GM12874 (cell line): Measurements from ENCODE around the gene TLE2.

ENCODE experiments used
- TF ChIP-seq, protein P1 (sequence below): IDR thresholded peaks from 2 replicates; pipeline ENCODE4 v1.5.1; 2011; ENCODE audit warnings: low read depth, mild to moderate bottlenecking, control low read depth, low read length, moderate library complexity; ENCODE audit not compliant: insufficient read depth

Gene TLE2

DNA sequence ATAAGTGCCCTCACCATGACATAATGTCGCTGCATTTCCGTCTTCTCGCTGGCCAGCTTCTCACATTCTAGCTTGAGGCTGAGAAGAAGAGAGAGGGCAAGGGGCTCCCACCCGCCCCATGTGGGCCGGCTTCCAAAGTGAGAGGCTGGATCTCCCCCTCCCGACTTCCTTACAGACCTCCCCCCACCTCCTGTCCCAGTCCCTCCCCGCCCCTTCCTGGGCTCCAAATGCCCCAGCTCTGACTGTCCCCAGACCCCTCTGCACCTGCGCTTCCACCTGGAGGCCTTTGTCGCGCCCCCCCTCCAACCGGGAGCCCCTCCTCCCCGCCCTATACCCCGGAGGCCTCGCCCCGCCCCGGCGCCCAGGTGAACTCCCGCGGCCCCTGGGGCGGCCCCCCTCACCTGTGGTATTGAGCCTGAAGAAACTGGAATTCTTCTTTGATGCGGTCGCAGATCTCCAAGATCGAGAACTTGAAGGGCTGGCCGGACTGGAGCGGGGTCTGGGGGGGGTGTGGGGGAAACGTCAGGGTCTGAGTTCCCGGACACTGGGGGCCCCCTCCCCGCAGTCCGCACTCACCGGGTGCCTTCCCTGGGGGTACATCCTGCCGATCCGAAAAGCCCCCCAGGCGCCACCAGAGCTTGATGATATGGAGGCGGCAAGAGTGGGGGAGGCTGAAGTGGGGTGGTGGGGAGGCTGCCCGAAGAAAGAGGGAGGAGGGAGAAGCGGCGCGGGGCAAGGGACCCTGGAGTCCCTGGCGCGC is 595 bp downstream of the TLE2 start:
- TF ChIP-seq, protein P1, sequence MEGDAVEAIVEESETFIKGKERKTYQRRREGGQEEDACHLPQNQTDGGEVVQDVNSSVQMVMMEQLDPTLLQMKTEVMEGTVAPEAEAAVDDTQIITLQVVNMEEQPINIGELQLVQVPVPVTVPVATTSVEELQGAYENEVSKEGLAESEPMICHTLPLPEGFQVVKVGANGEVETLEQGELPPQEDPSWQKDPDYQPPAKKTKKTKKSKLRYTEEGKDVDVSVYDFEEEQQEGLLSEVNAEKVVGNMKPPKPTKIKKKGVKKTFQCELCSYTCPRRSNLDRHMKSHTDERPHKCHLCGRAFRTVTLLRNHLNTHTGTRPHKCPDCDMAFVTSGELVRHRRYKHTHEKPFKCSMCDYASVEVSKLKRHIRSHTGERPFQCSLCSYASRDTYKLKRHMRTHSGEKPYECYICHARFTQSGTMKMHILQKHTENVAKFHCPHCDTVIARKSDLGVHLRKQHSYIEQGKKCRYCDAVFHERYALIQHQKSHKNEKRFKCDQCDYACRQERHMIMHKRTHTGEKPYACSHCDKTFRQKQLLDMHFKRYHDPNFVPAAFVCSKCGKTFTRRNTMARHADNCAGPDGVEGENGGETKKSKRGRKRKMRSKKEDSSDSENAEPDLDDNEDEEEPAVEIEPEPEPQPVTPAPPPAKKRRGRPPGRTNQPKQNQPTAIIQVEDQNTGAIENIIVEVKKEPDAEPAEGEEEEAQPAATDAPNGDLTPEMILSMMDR, result no peak

DNA sequence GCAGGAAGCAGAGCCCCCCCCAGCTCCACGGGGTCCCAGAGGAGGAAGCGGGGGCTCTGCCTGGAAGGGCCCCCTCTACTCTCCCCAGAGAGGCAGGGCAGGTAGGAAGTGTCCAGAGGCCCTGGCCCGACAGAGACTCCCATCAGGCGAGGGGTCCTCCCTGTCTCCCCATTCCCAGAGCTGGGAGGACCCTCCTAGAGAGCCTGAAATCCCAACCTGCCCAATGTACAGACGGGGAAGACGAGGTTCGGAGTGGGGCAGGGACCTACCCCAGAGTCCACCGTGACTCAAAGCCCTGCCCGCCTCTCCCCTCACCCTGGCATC is 1.1 kb downstream of the TLE2 start:
- TF ChIP-seq, protein P1, result no peak

DNA sequence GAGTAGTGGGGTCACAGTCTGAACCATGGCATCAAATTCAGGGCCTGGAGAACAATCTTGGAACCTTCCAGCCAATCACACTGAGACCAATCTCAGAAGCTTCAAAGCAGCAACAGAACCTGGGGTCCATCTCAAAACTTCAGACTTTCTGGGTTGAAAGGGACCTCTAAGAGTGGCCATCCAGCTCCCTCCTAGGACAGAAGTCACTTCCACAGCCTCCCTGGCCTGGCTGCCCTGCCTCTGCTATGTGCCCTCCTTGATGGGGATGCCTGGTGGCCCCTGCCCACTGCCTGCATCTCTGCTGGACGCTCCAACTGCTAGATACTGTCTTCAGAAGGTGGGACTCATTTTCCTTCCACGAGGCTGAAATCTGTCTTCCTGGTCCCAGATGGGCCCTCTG is 1.8 kb downstream of the TLE2 start:
- TF ChIP-seq, protein P1, result no peak

DNA sequence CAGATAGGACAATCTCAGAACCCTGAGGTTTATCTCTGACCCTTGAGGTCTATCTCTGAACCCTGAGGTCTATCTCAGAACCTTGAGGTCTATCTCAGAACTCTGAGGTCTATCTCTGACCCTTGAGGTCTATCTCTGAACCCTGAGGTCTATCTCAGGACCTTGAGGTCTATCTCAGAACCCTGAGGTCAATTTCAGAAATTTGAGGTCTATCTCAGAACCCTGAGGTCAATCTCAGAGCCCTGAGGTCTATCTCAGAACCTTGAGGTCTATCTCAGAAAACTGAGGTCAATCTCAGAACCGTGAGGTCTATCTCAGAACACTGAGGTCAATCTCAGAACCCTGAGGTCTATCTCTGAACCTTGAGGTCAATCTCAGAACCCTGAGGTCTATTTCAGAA is 2.3 kb downstream of the TLE2 start:
- TF ChIP-seq, protein P1, result no peak

DNA sequence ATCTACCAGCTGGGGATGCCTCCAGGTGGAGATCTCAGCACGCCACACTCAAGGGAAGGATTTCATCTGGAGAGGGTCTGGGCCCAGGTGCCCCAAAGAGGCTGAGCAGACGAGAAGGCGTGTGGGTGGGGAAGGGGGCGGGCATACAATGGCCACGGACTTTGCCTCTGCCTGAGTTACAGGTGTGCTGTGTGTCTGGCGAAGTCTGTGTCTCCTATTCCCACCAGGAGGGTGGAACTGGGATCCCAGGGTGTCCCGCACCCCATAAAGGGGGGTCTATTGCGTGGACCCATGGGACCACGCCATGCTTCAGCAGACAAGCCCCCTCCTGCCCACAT is 3.6 kb downstream of the TLE2 start:
- TF ChIP-seq, protein P1, result no peak

DNA sequence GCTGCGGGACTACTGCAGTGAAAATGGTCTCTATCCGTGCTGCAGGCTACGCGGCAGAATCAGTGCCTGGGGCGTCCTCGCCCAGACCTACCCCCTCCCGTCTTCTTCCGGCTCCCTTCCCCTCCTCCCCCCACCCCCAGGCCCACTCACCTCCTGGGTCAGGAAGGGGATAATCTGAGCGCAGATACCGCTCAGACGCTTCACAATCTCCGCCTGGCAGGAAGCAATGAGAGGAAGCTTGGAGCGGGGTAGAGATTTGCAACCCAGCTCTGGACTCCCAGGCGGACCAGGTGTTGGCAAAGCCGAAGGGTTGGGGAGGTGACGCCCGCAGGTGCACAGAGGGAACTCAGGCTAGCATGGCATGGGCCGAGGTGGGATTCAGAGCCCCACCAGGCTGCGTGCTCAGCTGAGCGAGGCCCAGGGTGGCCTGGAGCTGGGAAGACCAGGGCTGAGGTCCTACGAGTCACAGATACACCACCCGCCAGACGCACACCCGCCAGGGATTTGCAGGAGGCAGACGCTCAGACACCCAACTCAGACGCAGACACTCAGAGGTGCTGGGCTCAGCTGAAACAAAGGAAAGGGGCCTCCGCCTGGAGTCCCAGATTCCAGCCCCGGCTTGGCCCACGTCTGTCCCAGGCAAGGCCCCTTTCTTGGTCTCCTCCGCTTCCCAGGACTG is 4.1 kb downstream of the TLE2 start:
- TF ChIP-seq, protein P1, result no peak

DNA sequence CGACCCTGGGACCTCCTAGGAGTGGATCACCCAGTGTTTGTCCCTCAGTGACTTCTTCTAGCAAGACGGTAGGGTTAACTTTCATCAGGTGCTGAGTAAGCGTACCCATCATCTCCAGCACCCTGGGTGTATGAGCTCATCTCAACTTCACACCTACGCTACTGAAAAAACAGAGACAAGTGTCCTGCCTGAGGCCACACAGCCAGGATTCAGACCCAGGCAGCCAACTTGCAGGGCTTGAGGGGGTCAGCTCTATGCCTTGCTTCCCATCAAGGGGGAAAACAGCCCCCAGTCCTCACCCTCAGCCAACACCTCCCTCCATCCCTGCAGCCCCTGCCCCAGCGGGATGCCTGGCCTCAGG is 4.6 kb downstream of the TLE2 start:
- TF ChIP-seq, protein P1, result no peak
